ENCODE data around the gene MANEA.

MANEA gene

GRCh38 chr6:95589067-95589466 lies 11.7 kb downstream of the MANEA start:
- DNase-seq, result no peak

- DNase-seq, result no peak
These were observed 12.7 kb downstream of the MANEA start for GRCh38 chr6:95589826-95590570.

DNA sequence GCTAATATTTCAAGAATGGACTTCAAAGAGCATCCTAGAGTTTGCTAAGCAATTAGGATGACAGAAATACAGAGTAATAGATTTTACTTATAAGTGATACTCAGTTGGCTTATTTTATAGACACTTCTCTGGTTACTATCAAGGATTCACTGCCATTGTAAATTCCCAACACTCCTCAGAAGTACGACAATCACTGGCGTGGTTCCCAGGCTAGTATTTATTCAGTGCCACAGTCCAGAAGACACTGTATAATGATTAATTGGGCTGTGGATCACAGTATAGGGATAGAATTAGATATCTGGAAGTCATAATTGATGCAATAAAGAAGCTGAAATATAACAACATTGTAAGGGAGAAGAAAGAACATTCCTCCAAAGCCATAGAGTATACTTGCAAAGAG lies 15.7 kb downstream of the MANEA start:
- no peak for DNase-seq

- no peak for DNase-seq
These were observed 18.7 kb downstream of the MANEA start for GRCh38 chr6:95596021-95596420.

GRCh38 chr6:95599706-95600105 lies 22.4 kb downstream of the MANEA start:
- DNase-seq, result no peak

GRCh38 chr6:95601133-95601532 lies 23.8 kb downstream of the MANEA start:
- no peak for DNase-seq

GRCh38 chr6:95614094-95614493 lies 36.8 kb downstream of the MANEA start:
- no peak for DNase-seq

DNA sequence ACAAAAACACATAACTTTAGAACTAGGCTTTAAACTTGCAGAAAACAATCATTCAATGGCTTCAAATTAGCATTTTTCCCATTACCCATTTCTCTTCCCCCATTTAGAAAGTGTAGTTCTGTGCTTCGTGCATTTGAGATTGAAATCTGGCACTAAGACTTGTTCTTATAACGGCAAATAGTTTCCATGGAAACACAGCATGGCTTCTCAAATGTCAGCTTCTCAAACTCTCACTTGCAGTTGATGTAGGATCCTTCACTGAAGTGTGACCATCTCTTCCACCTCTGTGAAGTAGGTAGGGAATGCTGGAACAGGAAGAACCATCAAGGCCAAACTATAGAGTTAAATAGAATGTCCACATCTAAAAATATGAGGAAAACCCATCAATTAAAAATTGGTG lies 52.2 kb downstream of the MANEA start:
- DNase-seq, result no peak

GRCh38 chr6:95636552-95637431 lies 59.5 kb downstream of the MANEA start:
- DNase-seq, result no peak

- no peak for DNase-seq
These were observed 71.3 kb downstream of the MANEA start for GRCh38 chr6:95648636-95649035.

GRCh38 chr6:95649451-95649850 lies 72.1 kb downstream of the MANEA start:
- no peak for DNase-seq

DNA sequence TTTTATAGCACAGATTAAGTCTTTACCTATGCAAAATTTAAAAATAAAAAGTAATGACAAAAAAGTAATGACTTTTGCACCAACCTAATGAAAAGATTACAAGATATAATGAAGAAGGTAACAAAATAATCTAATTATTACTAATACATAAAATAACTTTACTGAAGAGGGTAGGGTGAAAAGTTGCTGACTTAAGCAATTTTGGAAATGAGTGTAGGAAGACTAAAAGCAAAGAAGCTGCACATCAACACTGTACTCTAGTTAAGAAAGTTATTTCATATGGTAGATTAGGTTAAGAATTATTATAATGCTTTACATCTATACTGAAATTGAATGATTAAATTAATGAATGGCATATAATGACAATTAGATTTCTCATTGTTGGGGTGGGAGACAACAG lies 76.8 kb downstream of the MANEA start:
- no peak for DNase-seq

GRCh38 chr6:95658886-95659285 lies 81.6 kb downstream of the MANEA start:
- no peak for DNase-seq
